Astrocyte of the spinal cord (primary cell): ENCODE results near the gene CTBP1.
A peak's percentile ranks its signal among the peaks of the same experiment; 100 is the strongest.

Experiments used
- DNase-seq: peaks from one replicate; pipeline ENCODE4 v3.0.0; 2011; ENCODE audit warnings: low read depth, low spot score
- H3K4me3 ChIP-seq: 2 replicates; pipeline ENCODE4 v1.5.1; 2011; ENCODE audit warnings: low read depth, mild to moderate bottlenecking, low read length, moderate library complexity
- CTCF ChIP-seq: IDR thresholded peaks from 2 replicates; pipeline ENCODE4 v1.5.1; 2012; ENCODE audit warnings: low read depth, mild to moderate bottlenecking, low read length, inconsistent platforms
- in situ Hi-C: cut with HindIII; loops from 2 replicates; pipeline ENCODE4 v1.10.0; 2017; ENCODE audit warnings: low sequenced_read_pairs

Gene CTBP1

GRCh38 chr4:1172228-1172851 lies 76.6 kb downstream of the CTBP1 start, which contains the start of gene SPON2:
TSS of gene SPON2 (minus strand) at chr4:1172583.
- peak within 1 kb of the TSS; percentile 40 for H3K4me3 ChIP-seq
- peak; percentile 26 for DNase-seq
- no peak for TF ChIP-seq CTCF
- in situ Hi-C loops, result no loop called here

GRCh38 chr4:1171311-1172227 lies 77.4 kb downstream of the CTBP1 start:
- no peak for TF ChIP-seq CTCF
- in situ Hi-C loops, result no loop called here
- DNase-seq, result no peak
- H3K4me3 ChIP-seq, result peak overlapping the region; percentile 40

GRCh38 chr4:1170976-1171310 lies 78.0 kb downstream of the CTBP1 start:
- no peak for DNase-seq
- TF ChIP-seq CTCF, result no peak
- H3K4me3 ChIP-seq, result no peak overlapping the region
- in situ Hi-C loops, result no loop called here

GRCh38 chr4:1170156-1170975 lies 78.6 kb downstream of the CTBP1 start:
- TF ChIP-seq CTCF, result no peak
- in situ Hi-C loops, result no loop called here
- DNase-seq, result no peak
- no peak overlapping the region for H3K4me3 ChIP-seq

- no peak overlapping the region for H3K4me3 ChIP-seq
- no peak for DNase-seq
- TF ChIP-seq CTCF, result no peak
- in situ Hi-C loops, result no loop called here
These were observed 79.2 kb downstream of the CTBP1 start for GRCh38 chr4:1169691-1170096.

GRCh38 chr4:1169171-1169671 lies 79.7 kb downstream of the CTBP1 start:
- no peak overlapping the region for H3K4me3 ChIP-seq
- no peak for TF ChIP-seq CTCF
- in situ Hi-C loops, result no loop called here
- no peak for DNase-seq
